ENCODE measurements around the gene GIGYF2.
A peak's percentile ranks its signal among the peaks of the same experiment; 100 is the strongest.

Gene GIGYF2

GRCh38 chr2:232662486-232663260 lies 34.5 kb upstream of the GIGYF2 start:
- TF ChIP-seq USF1 (IDR thresholded peaks at IDR 0.05) (no peak), MAX (IDR thresholded peaks at IDR 0.05) (no peak), TCF12 (IDR thresholded peaks at IDR 0.05; ENCODE audit: low read depth) (no peak), CEBPB (IDR thresholded peaks at IDR 0.05) (no peak), ZBTB7A (IDR thresholded peaks at IDR 0.05; ENCODE audit: low read depth) (no peak), EGR1 (IDR thresholded peaks at IDR 0.05) (no peak), TAF1 (IDR thresholded peaks at IDR 0.05; ENCODE audit: low read depth) (no peak), REST (IDR thresholded peaks at IDR 0.05; ENCODE audit: low read depth) (no peak), YY1 (IDR thresholded peaks at IDR 0.05; ENCODE audit: low read depth) (no peak)

GRCh38 chr2:232666051-232666805 lies 30.9 kb upstream of the GIGYF2 start:
- TF ChIP-seq FOXM1 (IDR thresholded peaks at IDR 0.05; ENCODE audit: borderline replicate concordance, low read depth) (no peak), TAF1 (IDR thresholded peaks at IDR 0.05; ENCODE audit: low read depth) (no peak), USF1 (IDR thresholded peaks at IDR 0.05) (no peak), EGR1 (IDR thresholded peaks at IDR 0.05) (no peak), ZBTB7A (IDR thresholded peaks at IDR 0.05; ENCODE audit: low read depth) (no peak), YY1 (IDR thresholded peaks at IDR 0.05; ENCODE audit: low read depth) (no peak), REST (IDR thresholded peaks at IDR 0.05; ENCODE audit: low read depth) (no peak), EP300 (IDR thresholded peaks at IDR 0.05; ENCODE audit: borderline replicate concordance) (no peak)

GRCh38 chr2:232667989-232668583 lies 29.0 kb upstream of the GIGYF2 start:
- TF ChIP-seq CREB1 (IDR thresholded peaks at IDR 0.05; ENCODE audit: low read depth) (no peak), USF1 (IDR thresholded peaks at IDR 0.05) (no peak)

- peak; percentile 53 for TF ChIP-seq RAD21 (IDR thresholded peaks at IDR 0.05; ENCODE audit: low read depth)
- no peak for TF ChIP-seq USF1 (IDR thresholded peaks at IDR 0.05)
- TF ChIP-seq TCF12 (IDR thresholded peaks at IDR 0.05; ENCODE audit: low read depth), result no peak
- no peak for TF ChIP-seq FOXM1 (IDR thresholded peaks at IDR 0.05; ENCODE audit: borderline replicate concordance, low read depth)
- TF ChIP-seq EGR1 (IDR thresholded peaks at IDR 0.05), result no peak
- TF ChIP-seq CEBPB (IDR thresholded peaks at IDR 0.05), result no peak
- TF ChIP-seq NFIC (IDR thresholded peaks at IDR 0.05), result no peak
- TF ChIP-seq TEAD4 (IDR thresholded peaks at IDR 0.05), result no peak
- no peak for TF ChIP-seq YY1 (IDR thresholded peaks at IDR 0.05; ENCODE audit: low read depth)
These were observed 28.2 kb upstream of the GIGYF2 start for GRCh38 chr2:232668805-232669444.

- no peak for TF ChIP-seq ZBTB7A (IDR thresholded peaks at IDR 0.05; ENCODE audit: low read depth)
- no peak for TF ChIP-seq EGR1 (IDR thresholded peaks at IDR 0.05)
- TF ChIP-seq TCF12 (IDR thresholded peaks at IDR 0.05; ENCODE audit: low read depth), result no peak
- no peak for TF ChIP-seq CREB1 (IDR thresholded peaks at IDR 0.05; ENCODE audit: low read depth)
- TF ChIP-seq TAF1 (IDR thresholded peaks at IDR 0.05; ENCODE audit: low read depth), result no peak
- TF ChIP-seq CEBPB (IDR thresholded peaks at IDR 0.05), result no peak
- TF ChIP-seq FOXM1 (IDR thresholded peaks at IDR 0.05; ENCODE audit: borderline replicate concordance, low read depth), result no peak
- TF ChIP-seq USF1 (IDR thresholded peaks at IDR 0.05), result no peak
- TF ChIP-seq YY1 (IDR thresholded peaks at IDR 0.05; ENCODE audit: low read depth), result no peak
- TF ChIP-seq NFIC (IDR thresholded peaks at IDR 0.05), result no peak
- TF ChIP-seq RAD21 (IDR thresholded peaks at IDR 0.05; ENCODE audit: low read depth), result no peak
- no peak for TF ChIP-seq EP300 (IDR thresholded peaks at IDR 0.05; ENCODE audit: borderline replicate concordance)
- no peak for TF ChIP-seq MAX (IDR thresholded peaks at IDR 0.05)
- no peak for TF ChIP-seq REST (IDR thresholded peaks at IDR 0.05; ENCODE audit: low read depth)
These were observed 24.5 kb upstream of the GIGYF2 start for GRCh38 chr2:232672588-232672987.

Measured in Ishikawa (cell line).